T follicular helper cell (primary cell): Measurements from ENCODE around the gene KCNA2.

Experiments used
- DNase-seq: peaks from one replicate; pipeline ENCODE4 v3.0.0-alpha.2; 2020; ENCODE audit warnings: low read depth
- total RNA-seq, 2 experiments: gene quantifications; one replicate each; lab custom pipeline; 2026; lab: John Stamatoyannopoulos, UW

The KCNA2 gene
- 0.35 to 1.4 reads per million in 2 experiments for total RNA-seq

DNA sequence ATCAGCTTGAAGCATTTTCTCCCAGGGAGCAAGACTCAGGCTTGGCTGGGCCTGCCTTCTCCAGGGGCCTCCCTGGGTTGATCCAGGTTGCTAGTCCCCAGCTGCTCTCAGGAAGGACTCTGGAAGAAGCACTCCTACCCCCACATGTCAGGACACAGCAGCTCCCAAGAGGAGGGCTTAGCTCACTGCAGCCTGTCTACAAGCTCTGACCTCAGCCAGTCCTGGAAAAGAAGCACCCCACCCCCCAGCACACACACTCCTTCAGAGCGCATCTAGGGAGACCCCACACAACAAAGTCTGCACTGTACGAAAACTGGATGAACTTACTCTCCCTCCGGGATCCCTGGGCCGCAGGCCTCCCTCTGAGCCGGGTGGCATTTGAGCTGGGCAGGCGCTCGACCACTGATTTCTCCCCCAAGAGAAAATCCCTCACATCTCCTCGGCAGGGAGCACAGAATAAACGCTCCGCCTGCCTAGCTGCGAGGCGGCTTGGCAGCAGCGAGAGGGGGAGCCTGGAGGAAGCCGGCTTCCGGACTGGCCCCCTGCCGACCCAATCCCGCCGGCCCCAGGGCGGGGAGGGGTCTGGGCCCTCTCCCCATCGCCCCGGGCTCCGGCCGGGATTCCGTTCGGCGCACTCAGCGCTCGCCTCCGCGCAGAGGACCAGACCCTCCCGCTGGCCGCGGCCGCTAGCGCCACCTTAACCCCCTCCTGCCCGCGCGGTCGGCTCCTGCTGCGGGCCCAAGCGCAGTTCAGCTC lies at the start of gene KCNA2:
Gene KCNA2, minus strand, starts transcription at position 458 of the 756 bp plus-strand sequence. CDS start 1,576 bp downstream, outside the sequence.
- no peak for DNase-seq

DNA sequence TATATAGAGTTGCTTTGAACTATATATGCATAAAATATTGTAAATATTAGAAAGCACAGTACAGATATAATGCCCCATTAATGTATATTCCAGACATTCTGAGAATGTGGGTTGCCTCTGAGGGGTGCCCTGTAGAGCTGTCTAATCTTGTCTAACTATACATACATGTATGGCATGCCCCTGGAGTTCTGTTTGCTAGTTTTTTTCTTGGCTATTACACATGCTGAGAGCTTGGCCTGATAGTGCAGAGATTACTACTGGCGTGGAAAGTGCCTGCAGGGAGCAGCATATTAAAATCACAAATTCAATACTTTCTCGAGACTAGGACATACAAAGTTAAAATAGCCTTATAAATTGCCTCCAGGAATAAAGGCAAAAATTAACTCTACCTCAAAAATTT lies 44.5 kb upstream of the KCNA2 start:
- no peak for DNase-seq

- no peak for DNase-seq
Observed at GRCh38 chr1:110648417-110648816, 42.3 kb upstream of the KCNA2 start.

- no peak for DNase-seq
Observed at GRCh38 chr1:110647254-110647891, 41.2 kb upstream of the KCNA2 start.

GRCh38 chr1:110645821-110646735 lies 39.9 kb upstream of the KCNA2 start:
- no peak for DNase-seq

GRCh38 chr1:110645211-110645610 lies 39.1 kb upstream of the KCNA2 start:
- DNase-seq: no peak

GRCh38 chr1:110643879-110644472 lies 37.8 kb upstream of the KCNA2 start:
- DNase-seq: no peak

- no peak for DNase-seq
Observed at GRCh38 chr1:110639724-110640386, 33.7 kb upstream of the KCNA2 start.

GRCh38 chr1:110638556-110638955 lies 32.4 kb upstream of the KCNA2 start:
- DNase-seq: no peak

- no peak for DNase-seq
Observed at GRCh38 chr1:110638058-110638457, 31.9 kb upstream of the KCNA2 start.

DNA sequence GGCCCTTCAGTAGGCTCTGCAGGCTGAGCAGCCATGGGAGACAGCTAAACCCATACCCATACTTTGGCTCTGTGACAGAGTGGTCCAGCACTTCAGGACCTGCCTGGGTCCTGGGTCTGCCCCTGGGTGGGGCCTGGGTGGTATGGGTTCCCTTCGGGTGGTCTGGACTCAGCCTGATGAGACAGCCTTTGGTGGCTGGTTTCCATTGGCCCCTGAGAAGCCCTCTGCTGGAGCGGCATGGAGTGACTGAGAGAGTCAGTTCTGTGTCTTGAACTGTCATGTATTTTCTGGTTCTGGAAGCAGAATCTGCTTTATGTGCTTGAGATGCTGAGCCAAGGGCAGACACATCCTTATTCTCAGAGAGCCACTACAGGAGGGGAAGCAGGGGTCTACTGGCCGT lies 31.3 kb upstream of the KCNA2 start:
- no peak for DNase-seq

DNA sequence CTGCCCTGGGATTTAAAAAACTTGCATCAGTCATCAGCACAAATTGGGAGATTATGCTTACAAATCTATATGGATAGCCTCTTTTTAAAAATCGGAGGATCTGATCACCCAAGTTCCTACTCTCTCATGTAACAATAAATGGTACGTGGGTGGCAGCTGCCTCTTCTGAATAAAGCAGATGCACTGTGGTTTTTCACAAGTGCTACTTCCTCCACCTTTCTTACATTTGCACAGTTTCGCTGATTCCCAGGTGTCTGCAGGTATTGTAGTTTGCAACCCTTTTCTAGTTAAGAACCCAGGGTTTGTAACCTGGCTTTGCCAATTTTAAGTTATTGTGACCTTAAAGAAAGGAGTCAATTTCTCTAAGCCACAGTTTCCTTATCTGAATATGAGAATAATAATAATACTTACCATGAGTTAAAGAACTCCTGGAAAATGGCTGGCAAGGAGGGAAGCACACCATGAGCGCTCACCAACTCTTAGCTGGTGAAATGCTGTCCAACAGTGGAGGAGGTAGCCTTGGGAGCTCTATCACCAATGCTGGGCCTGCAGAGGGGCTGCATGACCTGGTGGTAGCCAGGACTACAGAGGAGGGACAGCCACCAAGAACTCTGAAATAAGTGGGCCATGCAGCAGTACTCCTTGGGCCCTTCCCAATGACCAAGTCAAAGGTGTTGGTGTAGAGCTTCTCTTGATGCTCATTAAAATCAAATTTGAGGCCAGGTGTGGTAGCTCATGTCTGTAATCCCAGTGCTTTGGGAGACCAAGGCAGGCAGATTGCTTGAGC lies 30.2 kb upstream of the KCNA2 start:
- DNase-seq: no peak

DNA sequence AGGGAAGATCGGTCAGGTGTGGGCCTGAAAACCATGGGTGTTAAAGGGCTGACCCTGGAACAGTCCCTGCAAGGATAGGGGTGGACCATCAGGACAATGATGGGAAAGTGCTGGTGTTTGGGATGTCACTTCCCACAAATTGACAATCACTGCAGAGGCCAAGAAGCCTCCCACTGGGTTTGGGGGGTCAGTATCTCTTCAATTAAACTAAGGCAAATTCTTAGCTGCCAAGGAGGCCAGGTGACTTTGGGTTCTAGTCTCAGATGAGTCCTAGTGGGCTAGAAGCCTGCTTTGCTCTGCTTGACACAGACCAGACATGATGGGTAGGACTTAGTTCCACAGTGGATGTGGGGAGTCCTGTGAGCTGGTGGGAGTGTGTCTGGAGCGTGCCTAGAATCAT lies 29.3 kb upstream of the KCNA2 start:
- no peak for DNase-seq

DNA sequence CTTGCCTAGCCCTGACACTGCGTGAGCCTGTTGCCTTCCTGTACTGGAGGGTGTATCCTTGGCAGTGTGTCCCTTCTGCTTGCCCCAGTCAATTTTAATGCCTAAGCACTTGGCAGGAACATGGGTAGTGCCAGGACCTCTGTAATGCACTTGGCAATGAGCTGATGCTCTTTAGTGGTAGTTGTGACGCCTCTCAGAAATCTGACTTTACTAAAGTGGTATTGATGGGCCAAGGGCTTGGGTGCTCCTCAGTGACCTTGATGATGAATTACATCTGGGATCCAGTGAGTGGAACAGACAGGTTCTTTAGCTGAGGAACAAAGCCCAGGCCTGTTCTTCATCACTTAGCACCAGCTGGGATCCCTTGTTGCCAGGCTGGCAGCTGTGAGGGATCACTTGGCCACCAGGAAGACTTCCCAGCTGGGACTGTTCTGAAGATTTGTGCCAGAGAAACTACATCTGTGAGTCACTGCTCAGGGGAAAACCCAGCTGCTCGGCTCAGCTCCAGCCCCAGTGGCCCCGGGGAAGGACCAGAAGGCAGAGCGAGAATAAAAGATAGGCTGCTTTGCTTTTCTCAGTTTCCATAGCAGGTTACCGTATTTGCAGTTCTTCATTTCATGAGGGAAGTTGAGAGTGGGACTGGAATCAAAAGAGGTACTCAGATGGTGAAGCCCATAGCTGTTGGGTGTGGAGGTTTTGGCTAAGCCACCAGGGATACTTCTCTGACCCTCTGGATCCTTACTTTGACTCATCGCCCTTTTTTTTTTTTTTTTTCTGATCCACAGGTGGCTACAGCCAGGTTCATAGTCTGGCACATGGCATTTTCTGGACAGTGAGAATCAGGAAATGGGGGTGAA lies 28.5 kb upstream of the KCNA2 start:
- DNase-seq: peak; percentile 56

- no peak for DNase-seq
Observed at GRCh38 chr1:110634086-110634454, 27.9 kb upstream of the KCNA2 start.

GRCh38 chr1:110633646-110634030 lies 27.5 kb upstream of the KCNA2 start:
- DNase-seq: no peak

GRCh38 chr1:110631836-110632620 lies 25.9 kb upstream of the KCNA2 start:
- no peak for DNase-seq

DNA sequence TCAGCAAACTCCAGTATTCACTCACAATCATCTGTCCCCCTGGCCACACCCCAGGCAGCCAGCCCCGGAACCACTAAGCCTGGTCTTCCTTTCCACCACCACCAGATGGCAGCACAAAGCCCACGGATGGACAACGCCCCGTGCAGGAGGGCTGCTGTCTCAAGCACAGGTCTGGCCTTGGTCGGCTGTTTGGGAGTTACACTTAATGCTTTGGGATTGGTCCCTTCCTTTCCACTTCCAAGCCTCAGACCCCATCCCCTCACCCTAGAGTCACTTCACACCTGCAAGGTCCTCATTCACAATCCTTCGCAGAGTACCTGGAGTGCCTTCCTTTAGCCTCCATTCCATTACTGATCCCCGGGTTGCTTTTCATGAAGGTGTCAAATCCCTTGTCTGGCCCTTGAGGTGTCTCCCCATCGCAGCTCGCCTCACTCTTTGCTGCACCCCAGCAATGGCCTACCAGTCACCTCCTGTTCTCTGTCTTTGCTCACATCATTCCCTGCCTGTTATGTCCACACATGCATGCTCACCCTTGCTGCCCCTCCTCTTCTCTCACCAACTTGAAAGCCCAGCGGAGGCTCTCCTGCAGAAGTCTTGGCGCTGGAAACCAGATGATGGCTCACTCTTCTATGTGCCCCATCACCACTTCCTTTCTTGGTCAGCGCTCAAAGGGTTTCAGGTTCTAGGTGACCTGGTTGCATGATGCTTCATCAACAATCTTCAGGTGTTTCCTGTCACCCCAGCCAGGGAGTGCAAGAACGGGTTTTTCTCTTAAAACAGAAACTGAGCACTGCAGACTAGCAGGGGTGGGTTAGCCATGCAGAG lies 24.9 kb upstream of the KCNA2 start:
- peak; percentile 80 for DNase-seq
